ENCODE data around the gene WWOX. TPM values are rescaled to one million over a fixed set of nuclear protein-coding genes. Genes with fewer than 3 reads are reported as not detected.

The WWOX gene
- total and polyA plus RNA-seq, 2 of the 8 experiments (the other 6 are each of a cell fraction or from before 2014, with no cell fraction given): 5.4 to 16.7 TPM

- Histone ChIP-seq H3K56ac (replicated peaks; ENCODE audit: insufficient read length, low read depth, low read length) (no peak overlapping the region), H2BK15ac (ENCODE audit: low read length) (no peak overlapping the region), H4K91ac (replicated peaks; ENCODE audit: insufficient read length, low read length) (no peak overlapping the region)
- TF ChIP-seq KDM4A (IDR thresholded peaks at IDR 0.05; ENCODE audit: low read depth, low read length, severe bottlenecking) (no peak), EP300 (IDR thresholded peaks at IDR 0.05; ENCODE audit: borderline replicate concordance in 1 of 2, low read depth in 2 of 2, low read length in 2 of 2) (no peak), BACH1 (IDR thresholded peaks at IDR 0.05; ENCODE audit: low read length) (no peak), SUZ12 (IDR thresholded peaks at IDR 0.05; ENCODE audit: low read length) (no peak), SP4 (IDR thresholded peaks at IDR 0.05; ENCODE audit: low read length) (no peak), MAX (IDR thresholded peaks at IDR 0.05) (no peak), RAD21 (IDR thresholded peaks at IDR 0.05 in 1 of 2, conservative IDR thresholded peaks at IDR 0.05 in 1 of 2; ENCODE audit: low read depth in 2 of 2, low read length in 2 of 2) (no peak), TBP (IDR thresholded peaks at IDR 0.05; ENCODE audit: low read depth, low read length) (no peak)
Measured at GRCh38 chr16:78150233-78150632, 50.8 kb downstream of the WWOX start.

More at GRCh38 chr16:78150233-78150632, 50.8 kb downstream of the WWOX start:
- no peak overlapping the region for H2AFZ ChIP-seq (ENCODE audit: low read length)
- no peak overlapping the region for H2BK5ac ChIP-seq (ENCODE audit: low read depth, low read length)
- no peaks in the 10 kb centered on the region for H3K4me1 ChIP-seq (replicated peaks in 1 of 4; ENCODE audit: control insufficient read depth in 3 of 4, insufficient read depth in 4 of 4, low read length in 3 of 4)
- H4K8ac ChIP-seq (ENCODE audit: extremely low read depth, insufficient read depth, low read length): no peak overlapping the region
- H3K27ac ChIP-seq (ENCODE audit: low read depth, low read length): no peak overlapping the region
- H3K23me2 ChIP-seq (ENCODE audit: low read depth, low read length): no peaks in the 10 kb centered on the region
- no peak overlapping the region for H3K9ac ChIP-seq (replicated peaks in 1 of 4; ENCODE audit: extremely low read depth in 1 of 4, low read depth in 3 of 4, low read length in 3 of 4)
- H3K79me2 ChIP-seq (ENCODE audit: control insufficient read depth in 1 of 2, insufficient read depth in 2 of 2, low read length in 2 of 2): no peaks in the 10 kb centered on the region
- H3K9me3 ChIP-seq (ENCODE audit: insufficient read depth in 2 of 2, low read depth in 1 of 2, low read length in 1 of 2): no peaks in the 10 kb centered on the region; a peak in 1 of 4 replicates
- H3K27me3 ChIP-seq (replicated peaks in 1 of 4; ENCODE audit: control insufficient read depth in 3 of 4, extremely low read depth in 1 of 4, insufficient read depth in 3 of 4, low read length in 3 of 4): no peaks in the 10 kb centered on the region
- no peak overlapping the region for H3K18ac ChIP-seq (ENCODE audit: extremely low read depth, low read length)
- no peak for FAIRE-seq
- no peak overlapping the region for H3K14ac ChIP-seq (ENCODE audit: insufficient read length)
- no peak overlapping the region for H2BK120ac ChIP-seq (replicated peaks; ENCODE audit: low read depth, low read length)
- no peak overlapping the region for H3K4me2 ChIP-seq (ENCODE audit: insufficient read depth in 1 of 2, low read depth in 2 of 2, low read length in 2 of 2)
- H2BK20ac ChIP-seq (ENCODE audit: low read length): no peak overlapping the region
- no peaks in the 10 kb centered on the region for H4K20me1 ChIP-seq (replicated peaks in 1 of 2; ENCODE audit: control insufficient read depth in 1 of 2, insufficient read depth in 2 of 2, low read length in 2 of 2)
- no peak overlapping the region for H3K4me3 ChIP-seq (ENCODE audit: extremely low read depth in 1 of 4, insufficient read depth in 2 of 4, low read depth in 3 of 4, low read length in 4 of 4)
- no peak overlapping the region for H2BK12ac ChIP-seq (ENCODE audit: low read depth, low read length)
- no peak overlapping the region for H3K23ac ChIP-seq (ENCODE audit: insufficient read length)
- 76% methylated on average over 6 of the region's 6 CpGs; no CpG with 5 or more reads in 1 of the 2 experiments for WGBS, 2 experiments (ENCODE audit: extremely low coverage in 1 of 2, insufficient coverage in 1 of 2, insufficient read length in 1 of 2, insufficient replicate concordance in 2 of 2, low coverage in 1 of 2, low lambda C conversion rate in 2 of 2, missing lambda C conversion rate in 1 of 2)
- no peak for DNase-seq (ENCODE audit: low read depth in 1 of 2, low spot score in 2 of 2)
- H3K4ac ChIP-seq (replicated peaks; ENCODE audit: insufficient read length, low read depth, low read length): no peak overlapping the region
- CTCF ChIA-PET (ENCODE audit: partially characterized antibody): no interaction called here
- H4K5ac ChIP-seq (ENCODE audit: insufficient read length, low read depth, low read length): no peak overlapping the region
- H2AK5ac ChIP-seq (ENCODE audit: low read depth, low read length): no peak overlapping the region
- H3K36me3 ChIP-seq (ENCODE audit: control insufficient read depth in 2 of 4, insufficient read depth in 4 of 4, low read length in 3 of 4): no peaks in the 10 kb centered on the region
- POLR2A ChIA-PET (ENCODE audit: partially characterized antibody): no interaction called here
- no peaks in the 10 kb centered on the region for H3K79me1 ChIP-seq (ENCODE audit: low read depth, low read length)

Data from H1 (cell line).